Gastrocnemius medialis (tissue), 4 donors: ENCODE data around the gene HBS1L. TPM values are rescaled to one million over a fixed set of nuclear protein-coding genes. Genes with fewer than 3 reads are reported as not detected.
A peak's percentile ranks its signal among the peaks of the same experiment; 100 is the strongest.

Experiments
- ATAC-seq, 2 donors: fragments of 150-250 bp; one replicate each; pipeline ENCODE4 v1.9.1; 2016
- DNase-seq, 2 donors: peaks; one replicate each; pipeline ENCODE4 v3.0.0-alpha.2; 2019
- H3K27ac ChIP-seq, 4 donors: fragments of 200-600 bp; sonication (generic); 1 replicate in 1 of 4; 2 replicates in 3 of 4; pipeline ENCODE4 v1.5.1; 2016 to 2018; ENCODE audit warnings: mild to moderate bottlenecking in 2 of 4, moderate library complexity in 1 of 4
- H3K27me3 ChIP-seq, 3 donors: fragments of 200-600 bp; sonication (generic) in 2 of 3; 1 replicate in 1 of 3; 2 replicates in 2 of 3; pipeline versions ENCODE4 v1.5.1 to v1.6.0; 2016 to 2019; ENCODE audit warnings: mild to moderate bottlenecking in 1 of 3, moderate library complexity in 1 of 3
- H3K36me3 ChIP-seq, 2 donors: fragments of 200-600 bp; sonication (generic) in 1 of 2; one replicate each; pipeline ENCODE4 v1.5.1; 2017 to 2018
- H3K4me1 ChIP-seq, 2 donors: fragments of 200-600 bp; sonication (generic) in 1 of 2; one replicate each; pipeline ENCODE4 v1.5.1; 2016 to 2017; ENCODE audit warnings: mild to moderate bottlenecking in 2 of 2
- H3K4me3 ChIP-seq, 4 donors: fragments of 200-600 bp; sonication (generic) in 3 of 4; 1 replicate in 1 of 4; 2 replicates in 3 of 4; pipeline ENCODE4 v1.5.1; 2016 to 2019; ENCODE audit warnings: mild to moderate bottlenecking in 2 of 4
- H3K9me3 ChIP-seq, 3 donors: fragments of 200-600 bp; sonication (generic) in 2 of 3; 1 replicate in 1 of 3; 2 replicates in 2 of 3; pipeline ENCODE4 v1.5.1; 2016 to 2019
- POLR2A ChIP-seq, 2 donors: fragments of 450-650 bp; IDR thresholded peaks; one replicate each; pipeline ENCODE4 v1.6.1; 2017; ENCODE audit warnings: antibody characterized with exemption in 2 of 2, mild to moderate bottlenecking in 2 of 2, moderate library complexity in 2 of 2
- in situ Hi-C, 4 donors: fragments of 200-750 bp; cut with MboI; loops; one replicate each; pipeline versions ENCODE4 v1.15.0 to v1.8.0; 2017; ENCODE audit warnings: low sequenced_read_pairs in 4 of 4
- intact Hi-C: fragments of 100-400 bp; cut with DNase I; formaldehyde crosslinking; loops from one replicate; pipeline ENCODE4 v1.15.1; 2023; ENCODE audit warnings: low total_unique reads
- total RNA-seq, 4 donors: library from RNA; depleted of rRNA; stranded (reverse); fragments of >200 nt; gene quantifications; one replicate each; pipeline versions ENCODE4 v1.1.0 to v1.2.3, GENCODE V29; 2016
- TF ChIP-seq, protein P1 (sequence below), 5 experiments: fragments of 450-650 bp in 3 of 5; fragments of 200-600 bp in 2 of 5; sonication (generic) in 2 of 5; IDR thresholded peaks in 4 of 5; conservative IDR thresholded peaks in 1 of 5; 1 replicate in 4 of 5; 2 replicates in 1 of 5; pipeline ENCODE4 v1.5.1; 2016 to 2019; ENCODE audit warnings: antibody characterized with exemption in 5 of 5, mild to moderate bottlenecking in 3 of 5, moderate library complexity in 3 of 5

Gene HBS1L
- total RNA-seq, 4 donors from 2014 or later, result 97.9 to 139 (median 120) TPM

DNA sequence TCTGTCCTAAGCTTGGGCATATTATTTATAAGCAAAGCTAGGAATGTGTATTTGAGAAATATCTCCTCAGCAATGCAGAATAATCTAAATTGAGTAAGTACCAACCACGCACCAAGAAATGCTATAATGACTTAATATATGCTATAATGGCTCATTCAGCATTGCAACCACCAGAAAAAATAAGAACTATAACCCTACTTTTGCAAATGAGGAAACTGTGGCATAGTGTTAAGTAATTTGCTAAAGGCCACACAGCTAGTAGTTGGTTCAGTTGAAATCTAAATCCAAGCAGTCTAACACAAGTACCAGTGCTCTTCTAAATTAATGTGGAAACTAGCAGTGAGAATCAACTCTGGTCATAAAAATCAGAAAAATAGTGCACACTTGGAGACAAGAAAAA, 35.7 kb downstream of the HBS1L start:
- Histone ChIP-seq H3K4me1 (peaks cover 0 to 4% of the 10 kb centered on the region in 2 donors), H3K9me3 (no peaks in the 10 kb centered on the region), H3K4me3 (no peak overlapping the region), H3K27me3 (no peaks in the 10 kb centered on the region), H3K36me3 (no peaks in the 10 kb centered on the region), H3K27ac (no peak overlapping the region)
- in situ Hi-C loops (no loop called here), intact Hi-C loops (no loop called here)
- DNase-seq (no peak), ATAC-seq (no peak)
- no peak for TF ChIP-seq POLR2A (IDR thresholded peaks at IDR 0.05)
- TF ChIP-seq, protein P1, sequence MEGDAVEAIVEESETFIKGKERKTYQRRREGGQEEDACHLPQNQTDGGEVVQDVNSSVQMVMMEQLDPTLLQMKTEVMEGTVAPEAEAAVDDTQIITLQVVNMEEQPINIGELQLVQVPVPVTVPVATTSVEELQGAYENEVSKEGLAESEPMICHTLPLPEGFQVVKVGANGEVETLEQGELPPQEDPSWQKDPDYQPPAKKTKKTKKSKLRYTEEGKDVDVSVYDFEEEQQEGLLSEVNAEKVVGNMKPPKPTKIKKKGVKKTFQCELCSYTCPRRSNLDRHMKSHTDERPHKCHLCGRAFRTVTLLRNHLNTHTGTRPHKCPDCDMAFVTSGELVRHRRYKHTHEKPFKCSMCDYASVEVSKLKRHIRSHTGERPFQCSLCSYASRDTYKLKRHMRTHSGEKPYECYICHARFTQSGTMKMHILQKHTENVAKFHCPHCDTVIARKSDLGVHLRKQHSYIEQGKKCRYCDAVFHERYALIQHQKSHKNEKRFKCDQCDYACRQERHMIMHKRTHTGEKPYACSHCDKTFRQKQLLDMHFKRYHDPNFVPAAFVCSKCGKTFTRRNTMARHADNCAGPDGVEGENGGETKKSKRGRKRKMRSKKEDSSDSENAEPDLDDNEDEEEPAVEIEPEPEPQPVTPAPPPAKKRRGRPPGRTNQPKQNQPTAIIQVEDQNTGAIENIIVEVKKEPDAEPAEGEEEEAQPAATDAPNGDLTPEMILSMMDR (IDR thresholded peaks at IDR 0.05 in 4 of 5, conservative IDR thresholded peaks at IDR 0.05 in 1 of 5), result no peak

DNA sequence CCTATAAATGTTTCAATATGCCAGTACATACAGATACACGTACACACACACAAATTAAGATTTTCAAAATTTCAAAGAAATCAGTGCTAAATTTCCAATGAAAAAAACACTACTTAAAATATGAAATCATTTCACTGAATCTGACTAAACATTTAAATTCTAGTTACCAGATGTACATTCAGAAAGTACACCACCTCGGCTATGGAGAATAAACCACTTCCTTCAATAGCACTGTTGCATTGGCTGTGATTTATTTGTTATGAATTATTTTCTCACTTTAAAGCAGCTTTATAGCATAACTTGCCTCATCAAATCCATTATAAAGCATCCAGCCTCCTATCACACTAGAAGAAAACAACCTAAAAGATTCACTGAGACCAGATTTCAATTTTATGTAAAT, 36.6 kb downstream of the HBS1L start:
- intact Hi-C loops, result no loop called here

DNA sequence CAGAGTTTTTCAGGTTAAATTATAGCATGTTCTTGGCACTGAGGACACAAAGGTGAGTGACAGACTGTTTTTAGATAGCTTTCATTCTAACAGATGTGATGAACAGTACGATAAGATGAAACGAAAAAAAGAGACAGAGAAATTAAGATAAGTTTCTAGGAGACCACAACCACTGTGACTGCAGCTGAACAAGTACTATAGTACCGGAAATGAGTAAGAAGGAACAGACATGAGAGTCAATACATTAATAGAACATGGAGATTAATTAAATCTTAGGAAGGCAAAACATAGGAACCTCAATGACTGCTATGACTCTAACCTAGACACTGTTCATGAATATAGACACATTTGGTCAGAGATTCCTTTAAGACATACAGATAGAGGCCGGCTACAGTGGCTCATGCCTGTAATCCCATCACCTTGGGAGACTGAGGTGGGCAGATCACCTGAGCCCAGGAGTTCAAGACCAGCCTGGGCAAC, 40.2 kb downstream of the HBS1L start:
- ATAC-seq (no peak), DNase-seq (no peak)
- Histone ChIP-seq H3K9me3 (no peaks in the 10 kb centered on the region), H3K4me3 (no peak overlapping the region), H3K27ac (no peak overlapping the region), H3K27me3 (no peaks in the 10 kb centered on the region), H3K4me1 (peaks cover 5 to 15% of the 10 kb centered on the region in 2 donors), H3K36me3 (no peaks in the 10 kb centered on the region)
- in situ Hi-C loops (no loop called here), intact Hi-C loops (no loop called here)
- TF ChIP-seq, protein P1 (IDR thresholded peaks at IDR 0.05 in 4 of 5, conservative IDR thresholded peaks at IDR 0.05 in 1 of 5), result no peak
- no peak for TF ChIP-seq POLR2A (IDR thresholded peaks at IDR 0.05)

More for the DNA sequence above, 36.6 kb downstream of the HBS1L start:
- H3K27ac ChIP-seq, result no peak overlapping the region
- H3K4me3 ChIP-seq, result no peak overlapping the region
- DNase-seq (no peak), ATAC-seq (no peak)
- in situ Hi-C loops, result no loop called here
- no peaks in the 10 kb centered on the region for H3K27me3 ChIP-seq
- H3K9me3 ChIP-seq, result no peaks in the 10 kb centered on the region
- H3K36me3 ChIP-seq, result no peaks in the 10 kb centered on the region
- no peak for TF ChIP-seq POLR2A (IDR thresholded peaks at IDR 0.05)
- TF ChIP-seq, protein P1 (IDR thresholded peaks at IDR 0.05 in 4 of 5, conservative IDR thresholded peaks at IDR 0.05 in 1 of 5), result no peak
- H3K4me1 ChIP-seq, result peaks cover 4 to 12% of the 10 kb centered on the region in 2 donors

DNA sequence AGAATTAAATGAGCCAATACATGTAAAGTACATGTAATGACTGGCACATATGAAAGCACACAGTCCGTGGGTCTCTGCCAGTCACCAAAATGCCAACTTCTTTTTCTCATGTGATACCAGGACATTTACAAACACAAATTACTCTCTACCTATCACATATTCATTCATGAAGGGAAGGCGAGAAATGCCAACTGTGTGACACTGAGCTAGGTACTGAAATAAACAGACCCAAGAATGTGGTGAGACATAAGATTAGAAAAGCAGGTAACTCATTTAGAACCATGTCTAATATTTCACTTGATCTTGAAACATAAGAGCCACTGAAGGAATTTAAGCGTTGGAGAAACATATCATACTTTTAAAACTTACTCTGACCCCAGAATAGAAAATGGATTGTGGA, 41.4 kb downstream of the HBS1L start:
- TF ChIP-seq, protein P1 (IDR thresholded peaks at IDR 0.05 in 4 of 5, conservative IDR thresholded peaks at IDR 0.05 in 1 of 5), result no peak
- no peak for TF ChIP-seq POLR2A (IDR thresholded peaks at IDR 0.05)
- ATAC-seq (no peak), DNase-seq (no peak)
- H3K9me3 ChIP-seq, result no peaks in the 10 kb centered on the region
- H3K4me1 ChIP-seq, result peaks cover 5 to 17% of the 10 kb centered on the region in 2 donors
- no peaks in the 10 kb centered on the region for H3K27me3 ChIP-seq
- H3K27ac ChIP-seq, result no peak overlapping the region
- H3K36me3 ChIP-seq, result no peaks in the 10 kb centered on the region
- no peak overlapping the region for H3K4me3 ChIP-seq
- in situ Hi-C loops, result no loop called here
- intact Hi-C loops, result no loop called here

DNA sequence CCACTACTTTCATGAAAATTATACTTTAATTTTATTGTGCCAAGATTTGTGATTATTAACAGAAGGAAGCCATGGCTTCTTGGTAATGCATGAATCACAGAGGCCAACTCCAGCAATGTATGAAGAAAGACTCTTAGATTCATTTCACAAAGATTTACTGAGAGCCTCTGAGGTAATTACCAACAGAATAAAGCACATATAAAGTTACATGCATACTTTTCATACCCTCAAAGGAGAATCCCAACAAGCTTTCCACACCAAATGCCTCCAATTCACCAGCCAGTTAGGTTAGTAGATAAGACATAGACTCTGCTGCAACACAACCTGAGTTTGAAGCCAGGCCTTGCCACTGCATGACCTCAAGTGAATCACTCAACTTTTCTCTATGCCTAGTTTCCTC, 41.9 kb downstream of the HBS1L start:
- no peaks in the 10 kb centered on the region for H3K36me3 ChIP-seq
- TF ChIP-seq POLR2A (IDR thresholded peaks at IDR 0.05), result no peak
- TF ChIP-seq, protein P1 (IDR thresholded peaks at IDR 0.05 in 4 of 5, conservative IDR thresholded peaks at IDR 0.05 in 1 of 5), result no peak
- H3K9me3 ChIP-seq, result no peaks in the 10 kb centered on the region
- no peak overlapping the region for H3K4me3 ChIP-seq
- intact Hi-C loops (no loop called here), in situ Hi-C loops (no loop called here)
- peaks cover 5 to 22% of the 10 kb centered on the region in 2 donors for H3K4me1 ChIP-seq
- no peaks in the 10 kb centered on the region for H3K27me3 ChIP-seq
- H3K27ac ChIP-seq, result no peak overlapping the region
- peak in 1 of 2 donors; percentile 64 for ATAC-seq
- no peak for DNase-seq
